Activated T-helper 9 cell treated with anti-CD3 and anti-CD28 coated beads, Interleukin-2, amount 50 U/mL, for 16 hours (primary cell): ENCODE data around the gene ENO4.

Source experiments
- DNase-seq: peaks from one replicate; pipeline ENCODE4 v3.0.0-alpha.2; 2020; ENCODE audit warnings: low read depth

ENO4 gene

DNA sequence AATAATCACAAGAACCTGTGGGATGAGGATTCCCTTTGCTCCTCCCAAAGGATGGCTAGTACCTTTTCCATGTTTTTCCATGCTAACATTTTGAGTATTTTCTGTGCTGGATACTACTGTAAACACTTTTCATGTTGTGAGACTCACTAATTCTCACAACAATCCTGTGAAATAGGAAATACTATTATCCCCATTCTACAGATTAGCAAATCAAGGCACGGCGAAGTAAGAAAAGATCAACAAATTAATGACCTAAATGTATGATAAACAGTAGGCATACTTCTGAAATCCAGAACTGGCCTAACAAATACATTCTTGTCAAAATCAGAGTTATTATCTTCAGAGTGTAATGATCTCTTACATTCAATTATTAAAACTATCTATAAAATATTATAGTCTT is 69.3 kb downstream of the ENO4 start:
- DNase-seq: no peak

DNA sequence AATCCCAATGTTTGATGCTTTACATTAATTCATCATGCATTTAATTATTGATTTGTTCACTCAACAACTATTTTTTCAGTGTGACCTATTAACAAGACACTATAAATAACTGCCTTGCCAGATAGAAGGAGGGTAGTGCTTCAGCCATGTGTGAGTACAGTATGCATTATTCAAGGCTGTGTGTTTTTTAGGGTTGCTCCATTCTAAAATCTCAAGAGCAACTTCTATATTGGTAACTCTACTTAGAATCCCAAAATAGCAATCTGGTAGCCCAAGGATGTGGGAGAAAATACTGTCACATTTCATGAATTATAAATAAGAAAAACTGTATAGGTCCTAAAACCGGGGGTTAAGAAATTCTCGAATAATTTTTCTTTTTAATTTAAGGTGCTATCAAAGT is 69.9 kb downstream of the ENO4 start:
- no peak for DNase-seq

DNA sequence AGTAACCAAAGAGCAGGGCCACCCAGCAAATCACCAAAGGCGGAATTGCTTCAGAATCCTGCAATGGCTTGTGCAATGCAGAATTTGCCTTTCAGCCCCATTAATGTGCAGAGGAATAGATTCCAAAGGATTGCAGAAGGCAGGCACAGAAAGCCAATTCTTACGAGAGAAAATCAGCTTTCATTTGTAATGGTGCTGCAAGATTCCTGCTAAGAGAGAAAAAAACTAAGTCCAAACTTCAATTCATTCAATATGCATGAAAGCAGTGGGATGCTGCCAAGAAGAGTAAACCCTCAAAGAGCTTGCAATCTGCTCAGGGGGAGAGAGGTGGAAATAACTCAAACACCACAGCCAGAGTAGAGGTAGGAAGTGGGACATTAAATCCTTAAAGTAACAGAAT is 70.4 kb downstream of the ENO4 start:
- DNase-seq: no peak

GRCh38 chr10:116925056-116925455 is 75.8 kb downstream of the ENO4 start:
- DNase-seq: no peak

DNA sequence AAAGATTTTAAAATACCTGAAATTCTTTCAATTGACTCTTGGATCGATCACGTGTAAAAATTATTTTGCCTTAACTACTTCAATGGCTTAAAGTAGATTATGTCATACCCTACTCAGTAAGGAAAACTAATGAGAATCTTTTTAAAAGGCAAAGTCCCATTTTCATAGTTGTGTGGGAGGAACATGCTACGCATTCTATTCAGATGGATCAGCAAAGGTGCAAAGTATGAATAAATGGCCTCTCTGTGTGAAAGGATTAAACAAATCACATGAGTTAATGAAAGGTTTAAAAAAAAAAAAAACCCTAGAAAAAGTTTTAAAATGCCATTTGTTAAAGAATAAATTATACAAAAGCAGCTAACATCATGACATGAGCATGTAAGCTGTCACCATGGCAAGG is 77.1 kb downstream of the ENO4 start:
- DNase-seq: no peak

- DNase-seq: no peak
These were observed 82.5 kb downstream of the ENO4 start for GRCh38 chr10:116931806-116932205.
